Measurements from ENCODE around the gene TOR2A. TPM values are rescaled to one million over a fixed set of nuclear protein-coding genes. Genes with fewer than 3 reads are reported as not detected.
A peak's percentile ranks its signal among the peaks of the same experiment; 100 is the strongest.

Gene TOR2A
- total RNA-seq, 3 donors from 2014 or later (not counting 1 experiment from before 2014, with no cell fraction given) = 20.9 to 27.8 (median 23.7) TPM

DNA sequence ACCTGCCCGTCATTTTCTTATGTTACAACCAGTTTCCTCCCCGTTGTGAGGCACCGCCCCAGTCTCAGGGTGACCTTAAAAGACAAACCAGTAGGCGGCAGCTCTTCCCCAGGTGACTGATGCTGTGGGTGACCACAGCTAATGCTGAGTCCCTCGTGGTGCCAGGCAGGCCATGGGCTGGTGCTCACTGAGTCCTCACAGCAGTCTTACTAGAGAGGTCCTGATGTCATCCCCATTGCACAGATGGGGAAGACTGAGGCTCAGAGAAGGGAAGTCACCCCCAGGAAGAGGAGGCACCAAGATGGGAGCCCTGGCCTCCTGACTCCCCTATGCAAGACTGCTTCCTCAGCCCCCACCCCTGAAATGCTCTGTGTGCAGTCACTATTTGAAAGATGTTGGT lies 27.3 kb downstream of the TOR2A start:
- no peaks in the 10 kb centered on the region for H3K27me3 ChIP-seq (ENCODE audit: control insufficient read depth, insufficient read depth, low read length)
- no peaks in the 10 kb centered on the region for H3K27me3 Mint-ChIP-seq (ENCODE audit: low read depth in 2 of 2)
- peak; percentile 53 to 80 (median 77) for ATAC-seq
- no peaks in the 10 kb centered on the region for H3K36me3 Mint-ChIP-seq
- H3K4me3 ChIP-seq (ENCODE audit: low read length) = no peak overlapping the region
- no peaks in the 10 kb centered on the region for H3K9me3 ChIP-seq (ENCODE audit: control insufficient read depth, insufficient read depth, low read length)
- no peak overlapping the region for H3K27ac ChIP-seq (ENCODE audit: low read length)
- H3K4me1 Mint-ChIP-seq = peaks cover 20 to 28% of the 10 kb centered on the region in 2 donors
- peaks cover 26% of the 10 kb centered on the region for H3K4me1 ChIP-seq (ENCODE audit: control insufficient read depth, insufficient read depth, low read length)
- H3K27ac Mint-ChIP-seq = no peak overlapping the region
- DNase-seq = peak in 1 of 2 donors; percentile 74
- TF ChIP-seq, protein P1, sequence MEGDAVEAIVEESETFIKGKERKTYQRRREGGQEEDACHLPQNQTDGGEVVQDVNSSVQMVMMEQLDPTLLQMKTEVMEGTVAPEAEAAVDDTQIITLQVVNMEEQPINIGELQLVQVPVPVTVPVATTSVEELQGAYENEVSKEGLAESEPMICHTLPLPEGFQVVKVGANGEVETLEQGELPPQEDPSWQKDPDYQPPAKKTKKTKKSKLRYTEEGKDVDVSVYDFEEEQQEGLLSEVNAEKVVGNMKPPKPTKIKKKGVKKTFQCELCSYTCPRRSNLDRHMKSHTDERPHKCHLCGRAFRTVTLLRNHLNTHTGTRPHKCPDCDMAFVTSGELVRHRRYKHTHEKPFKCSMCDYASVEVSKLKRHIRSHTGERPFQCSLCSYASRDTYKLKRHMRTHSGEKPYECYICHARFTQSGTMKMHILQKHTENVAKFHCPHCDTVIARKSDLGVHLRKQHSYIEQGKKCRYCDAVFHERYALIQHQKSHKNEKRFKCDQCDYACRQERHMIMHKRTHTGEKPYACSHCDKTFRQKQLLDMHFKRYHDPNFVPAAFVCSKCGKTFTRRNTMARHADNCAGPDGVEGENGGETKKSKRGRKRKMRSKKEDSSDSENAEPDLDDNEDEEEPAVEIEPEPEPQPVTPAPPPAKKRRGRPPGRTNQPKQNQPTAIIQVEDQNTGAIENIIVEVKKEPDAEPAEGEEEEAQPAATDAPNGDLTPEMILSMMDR (IDR thresholded peaks at IDR 0.05) = no peak
- H3K9me3 Mint-ChIP-seq = no peaks in the 10 kb centered on the region
- no peak overlapping the region for H3K4me3 Mint-ChIP-seq
- 39% methylated on average over 5 of the region's 5 CpGs for WGBS (ENCODE audit: insufficient coverage)
- no peaks in the 10 kb centered on the region for H3K36me3 ChIP-seq (ENCODE audit: control insufficient read depth, insufficient read depth, low read length)
- intact Hi-C loops (cut with micrococcal nuclease) = no loop called here

DNA sequence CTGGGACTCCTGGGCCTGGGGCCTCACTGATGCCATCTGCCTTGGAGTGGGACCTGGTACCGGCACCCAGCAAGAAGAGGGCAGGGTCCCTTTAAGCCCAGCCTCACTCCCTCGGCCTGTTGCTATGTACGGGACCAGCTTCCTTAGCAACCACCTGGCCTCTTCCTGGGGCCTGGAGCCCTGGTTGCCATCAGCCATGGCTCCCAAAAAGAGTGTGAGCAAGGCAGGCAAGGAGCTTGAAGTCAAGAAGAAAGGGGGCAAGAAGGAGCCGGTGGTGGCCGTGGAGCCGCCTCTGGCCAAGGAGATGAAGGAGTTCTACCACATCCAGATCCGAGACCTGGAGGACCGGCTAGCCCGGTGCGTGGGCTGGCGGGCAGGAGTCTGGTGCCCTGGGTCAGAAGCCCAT lies 28.3 kb downstream of the TOR2A start, which contains the start of gene CFAP157:
CFAP157 (plus strand) TSS at position 153 of the 406 bp plus-strand sequence; CDS start at position 197, 44 bp downstream.
- Histone ChIP-seq H3K36me3 (ENCODE audit: control insufficient read depth, insufficient read depth, low read length) (no peaks in the 10 kb centered on the region), H3K27ac (ENCODE audit: low read length) (no peak within 1 kb of the TSS), H3K4me1 (ENCODE audit: control insufficient read depth, insufficient read depth, low read length) (peaks cover 24% of the 10 kb centered on the region), H3K9me3 (ENCODE audit: control insufficient read depth, insufficient read depth, low read length) (no peaks in the 10 kb centered on the region), H3K27me3 (ENCODE audit: control insufficient read depth, insufficient read depth, low read length) (no peaks in the 10 kb centered on the region), H3K4me3 (ENCODE audit: low read length) (no peak within 1 kb of the TSS)
- no peaks in the 10 kb centered on the region for H3K36me3 Mint-ChIP-seq
- intact Hi-C loops (cut with micrococcal nuclease) = no loop called here
- no peak for DNase-seq
- TF ChIP-seq, protein P1 (IDR thresholded peaks at IDR 0.05) = no peak
- 79% methylated on average over 11 of the region's 11 CpGs for WGBS (ENCODE audit: insufficient coverage)
- H3K27me3 Mint-ChIP-seq (ENCODE audit: low read depth in 2 of 2) = no peaks in the 10 kb centered on the region
- ATAC-seq = no peak
- no peak within 1 kb of the TSS for H3K27ac Mint-ChIP-seq
- H3K4me3 Mint-ChIP-seq = no peak within 1 kb of the TSS
- peaks cover 20 to 27% of the 10 kb centered on the region in 2 donors for H3K4me1 Mint-ChIP-seq
- no peaks in the 10 kb centered on the region for H3K9me3 Mint-ChIP-seq

DNA sequence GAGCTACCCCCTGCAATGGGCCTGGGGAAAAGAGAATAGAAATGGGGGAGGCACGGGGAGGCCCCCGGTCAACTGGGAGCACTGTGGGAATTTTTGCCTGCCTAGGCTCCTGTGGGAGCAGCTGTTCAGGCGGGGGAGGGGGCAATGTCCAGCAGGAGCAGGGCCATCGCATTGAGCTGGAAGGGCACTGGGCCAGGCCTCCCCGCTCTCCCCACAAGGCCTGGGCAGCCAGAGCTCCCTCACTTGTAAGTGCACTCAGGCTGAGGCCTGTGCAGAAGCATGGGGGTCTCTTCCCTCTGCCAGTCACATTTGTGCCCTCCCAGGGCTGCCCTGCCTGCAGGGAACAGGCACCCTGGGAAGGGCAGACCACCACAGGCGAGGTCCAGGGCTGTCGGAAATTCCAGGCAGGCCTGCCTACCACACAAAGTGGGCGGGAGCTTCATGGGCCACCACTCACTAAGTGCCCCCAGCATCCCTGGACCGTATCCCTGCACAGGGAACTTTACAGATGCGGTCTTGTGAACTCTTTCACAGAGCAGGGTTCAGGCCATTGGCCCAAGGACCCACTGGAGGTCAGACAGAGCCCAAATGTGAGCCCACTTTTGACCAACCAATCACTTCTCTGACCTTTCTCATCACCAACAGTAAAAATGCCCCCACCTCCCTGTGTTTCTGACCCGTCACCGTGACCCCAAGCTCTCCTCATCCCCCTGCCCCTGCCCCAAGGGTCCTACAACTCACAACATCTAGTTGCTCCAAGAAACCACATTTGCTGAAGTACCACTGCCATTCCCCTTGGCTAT lies 29.3 kb downstream of the TOR2A start:
- H3K9me3 Mint-ChIP-seq = no peaks in the 10 kb centered on the region
- TF ChIP-seq, protein P1 (IDR thresholded peaks at IDR 0.05) = no peak
- Histone ChIP-seq H3K36me3 (ENCODE audit: control insufficient read depth, insufficient read depth, low read length) (no peaks in the 10 kb centered on the region), H3K4me1 (ENCODE audit: control insufficient read depth, insufficient read depth, low read length) (peaks cover 13% of the 10 kb centered on the region), H3K27me3 (ENCODE audit: control insufficient read depth, insufficient read depth, low read length) (no peaks in the 10 kb centered on the region), H3K4me3 (ENCODE audit: low read length) (no peak overlapping the region), H3K9me3 (ENCODE audit: control insufficient read depth, insufficient read depth, low read length) (no peaks in the 10 kb centered on the region), H3K27ac (ENCODE audit: low read length) (no peak overlapping the region)
- no peak overlapping the region for H3K27ac Mint-ChIP-seq
- WGBS (ENCODE audit: insufficient coverage) = 94% methylated on average over 12 of the region's 12 CpGs
- intact Hi-C loops (cut with micrococcal nuclease) = no loop called here
- peaks cover 12 to 16% of the 10 kb centered on the region in 2 donors for H3K4me1 Mint-ChIP-seq
- no peaks in the 10 kb centered on the region for H3K27me3 Mint-ChIP-seq (ENCODE audit: low read depth in 2 of 2)
- ATAC-seq (no peak), DNase-seq (no peak)
- H3K4me3 Mint-ChIP-seq = no peak overlapping the region
- H3K36me3 Mint-ChIP-seq = no peaks in the 10 kb centered on the region
